Natural killer cell treated with Interleukin-12 subunit alpha and Interleukin-12 subunit beta and Interleukin-15 and Interleukin-18, amount 100 ng/mL, for 72 hours (primary cell): ENCODE measurements around the gene PPP4R3A. TPM values are rescaled to one million over a fixed set of nuclear protein-coding genes. Genes with fewer than 3 reads are reported as not detected.
"Not testable (repeated sequence)": the region's sequence is repeated elsewhere in the genome, so short reads cannot be mapped to it uniquely, and the experiment has no call there.

Experiments
- ATAC-seq, 2 donors: fragments of 150-1000 bp; cut with Tn5 transposase in 1 of 2; sonication (Bioruptor Pico), chemical (Tn5 transposase) in 1 of 2; 2 replicates each; pipeline ENCODE4 v1.10.0; 2021
- DNase-seq: peaks from one replicate; pipeline ENCODE4 v3.0.0; 2022; ENCODE audit warnings: low spot score
- H3K27ac Mint-ChIP-seq, 2 donors: 1 replicate in 1 of 2; 2 replicates in 1 of 2; pipeline ENCODE4 v1.8.0; 2022; ENCODE audit warnings: mixed read lengths in 2 of 2, mild to moderate bottlenecking in 1 of 2, moderate library complexity in 1 of 2
- H3K27me3 Mint-ChIP-seq, 2 donors: 1 replicate in 1 of 2; 2 replicates in 1 of 2; pipeline ENCODE4 v1.8.0; 2022; ENCODE audit warnings: mixed read lengths in 2 of 2
- H3K36me3 Mint-ChIP-seq: one replicate; pipeline ENCODE4 v1.8.0; 2022; ENCODE audit warnings: mixed read lengths
- H3K4me1 Mint-ChIP-seq, 2 donors: 1 replicate in 1 of 2; 2 replicates in 1 of 2; pipeline ENCODE4 v1.8.0; 2022; ENCODE audit warnings: low read depth in 2 of 2, mixed read lengths in 2 of 2, mild to moderate bottlenecking in 1 of 2
- H3K4me3 Mint-ChIP-seq: one replicate; pipeline ENCODE4 v1.8.0; 2022; ENCODE audit warnings: mixed read lengths
- H3K9me3 Mint-ChIP-seq: 2 replicates; pipeline ENCODE4 v1.8.0; 2022; ENCODE audit warnings: mixed read lengths
- total RNA-seq, 2 donors: library from RNA; stranded (reverse); gene quantifications; one replicate each; pipeline ENCODE4 v1.2.3, GENCODE V29; 2022

The PPP4R3A gene
- total RNA-seq, 2 donors from 2014 or later = 136 to 138 TPM

GRCh38 chr14:91417120-91417982 lies 92.8 kb downstream of the PPP4R3A start, which contains the start of gene CCDC88C:
Gene CCDC88C (minus strand): TSS chr14:91417820. CDS start chr14:91417690, 130 bp downstream.
- no peaks in the 10 kb centered on the region for H3K9me3 Mint-ChIP-seq
- peak; percentile 84 for DNase-seq
- H3K27me3 Mint-ChIP-seq = peaks cover 0 to 5% of the 10 kb centered on the region in 2 donors
- peaks cover 22% of the 10 kb centered on the region for H3K36me3 Mint-ChIP-seq
- peak within 1 kb of the TSS; percentile 97 for H3K4me3 Mint-ChIP-seq
- H3K27ac Mint-ChIP-seq = peak within 1 kb of the TSS; percentile 95
- peak; percentile 81 to 87 for ATAC-seq
- peaks cover 41 to 50% of the 10 kb centered on the region in 2 donors for H3K4me1 Mint-ChIP-seq

GRCh38 chr14:91416744-91417119 lies 93.4 kb downstream of the PPP4R3A start:
- Mint-ChIP-seq H3K36me3 (peaks cover 22% of the 10 kb centered on the region), H3K27me3 (peaks cover 0 to 5% of the 10 kb centered on the region in 2 donors), H3K27ac (peak overlapping the region; percentile 95), H3K4me3 (peak overlapping the region; percentile 97), H3K4me1 (peaks cover 41 to 51% of the 10 kb centered on the region in 2 donors), H3K9me3 (no peaks in the 10 kb centered on the region)
- no peak for ATAC-seq
- DNase-seq = no peak

- H3K27ac Mint-ChIP-seq = peak overlapping the region; percentile 95
- peak overlapping the region; percentile 97 for H3K4me3 Mint-ChIP-seq
- H3K36me3 Mint-ChIP-seq = peaks cover 22% of the 10 kb centered on the region
- no peaks in the 10 kb centered on the region for H3K9me3 Mint-ChIP-seq
- ATAC-seq (peak; percentile 64 to 78), DNase-seq (peak; percentile 85)
- peaks cover 48 to 57% of the 10 kb centered on the region in 2 donors for H3K4me1 Mint-ChIP-seq
- peaks cover 0 to 5% of the 10 kb centered on the region in 2 donors for H3K27me3 Mint-ChIP-seq
Observed at GRCh38 chr14:91415794-91416743, 94.0 kb downstream of the PPP4R3A start.

- ATAC-seq (no peak), DNase-seq (no peak)
- Mint-ChIP-seq H3K36me3 (peaks cover 22% of the 10 kb centered on the region), H3K4me1 (peaks cover 63 to 73% of the 10 kb centered on the region in 2 donors), H3K27me3 (peaks cover 0 to 5% of the 10 kb centered on the region in 2 donors), H3K9me3 (no peaks in the 10 kb centered on the region), H3K27ac (peak overlapping the region; percentile 95), H3K4me3 (peak overlapping the region; percentile 97)
Observed at GRCh38 chr14:91414475-91414833, 95.7 kb downstream of the PPP4R3A start.

- H3K4me3 Mint-ChIP-seq = peak overlapping the region; percentile 97
- H3K27me3 Mint-ChIP-seq = peaks cover 0 to under 1% of the 10 kb centered on the region in 2 donors
- peak overlapping the region; percentile 95 for H3K27ac Mint-ChIP-seq
- H3K36me3 Mint-ChIP-seq = peaks cover 22% of the 10 kb centered on the region
- peaks cover 60 to 70% of the 10 kb centered on the region in 2 donors for H3K4me1 Mint-ChIP-seq
- no peaks in the 10 kb centered on the region for H3K9me3 Mint-ChIP-seq
- DNase-seq = no peak
- ATAC-seq = no peak
Observed at GRCh38 chr14:91413547-91414474, 96.3 kb downstream of the PPP4R3A start.

GRCh38 chr14:91412939-91413338 lies 97.2 kb downstream of the PPP4R3A start:
- DNase-seq (no peak), ATAC-seq (no peak)
- H3K4me3 Mint-ChIP-seq = peak overlapping the region; percentile 97
- H3K27ac Mint-ChIP-seq = peak overlapping the region; percentile 95
- H3K36me3 Mint-ChIP-seq = peaks cover 22% of the 10 kb centered on the region
- H3K9me3 Mint-ChIP-seq = no peaks in the 10 kb centered on the region
- no peaks in the 10 kb centered on the region for H3K27me3 Mint-ChIP-seq
- peaks cover 67 to 76% of the 10 kb centered on the region in 2 donors for H3K4me1 Mint-ChIP-seq

GRCh38 chr14:91410771-91411536 lies 99.2 kb downstream of the PPP4R3A start:
- H3K27me3 Mint-ChIP-seq = no peaks in the 10 kb centered on the region
- peak overlapping the region; percentile 78 for H3K4me3 Mint-ChIP-seq
- H3K9me3 Mint-ChIP-seq = no peaks in the 10 kb centered on the region
- peaks cover 80 to 87% of the 10 kb centered on the region in 2 donors for H3K4me1 Mint-ChIP-seq
- ATAC-seq (peak in 1 of 2 donors; percentile 25), DNase-seq (no peak)
- H3K27ac Mint-ChIP-seq = peak overlapping the region; percentile 90 to 99
- peaks cover 19% of the 10 kb centered on the region for H3K36me3 Mint-ChIP-seq

GRCh38 chr14:91409928-91410718 lies 100.0 kb downstream of the PPP4R3A start:
- Mint-ChIP-seq H3K27me3 (no peaks in the 10 kb centered on the region), H3K9me3 (no peaks in the 10 kb centered on the region), H3K36me3 (peaks cover 15% of the 10 kb centered on the region), H3K27ac (peak overlapping the region; percentile 90 to 99), H3K4me3 (peak overlapping the region; percentile 78), H3K4me1 (peaks cover 84 to 90% of the 10 kb centered on the region in 2 donors)
- DNase-seq = no peak
- ATAC-seq = peak; percentile 57 to 59

GRCh38 chr14:91409240-91409639 lies 100.9 kb downstream of the PPP4R3A start:
- Mint-ChIP-seq H3K4me1 (peaks cover 81 to 89% of the 10 kb centered on the region in 2 donors), H3K36me3 (peaks cover 15% of the 10 kb centered on the region), H3K27ac (peak overlapping the region; percentile 90 to 99), H3K4me3 (peak overlapping the region; percentile 80)
- not testable (repeated sequence) for DNase-seq, H3K27me3 Mint-ChIP-seq, H3K9me3 Mint-ChIP-seq, ATAC-seq
